GM21717 (cell line): ENCODE data around the gene PIGB.
"Not testable (repeated sequence)": the region's sequence is repeated elsewhere in the genome, so short reads cannot be mapped to it uniquely, and the experiment has no call there.

Experiments used
- ATAC-seq: cut with Tn5 transposase; IDR thresholded peaks from one replicate; pipeline ENCODE4 v1.9.1; 2021; ENCODE audit warnings: mild to moderate bottlenecking, moderate library complexity; ENCODE audit not compliant: unreplicated experiment

The PIGB gene

GRCh38 chr15:55297315-55297714 lies 21.7 kb upstream of the PIGB start:
- no peak for ATAC-seq

- not testable (repeated sequence) for ATAC-seq
These were observed 16.2 kb upstream of the PIGB start for GRCh38 chr15:55302801-55303200.

- ATAC-seq = no peak
These were observed 665 bp downstream of the PIGB start for GRCh38 chr15:55319537-55320237.

GRCh38 chr15:55320238-55320550 lies 1.2 kb downstream of the PIGB start:
- no peak for ATAC-seq

GRCh38 chr15:55320963-55321362 lies 1.9 kb downstream of the PIGB start:
- no peak for ATAC-seq

- ATAC-seq = no peak
These were observed 3.4 kb downstream of the PIGB start for GRCh38 chr15:55322467-55322866.

- ATAC-seq = no peak
These were observed 8.4 kb downstream of the PIGB start for GRCh38 chr15:55327387-55327786.

- ATAC-seq = no peak
These were observed 15.3 kb downstream of the PIGB start for GRCh38 chr15:55334371-55334770.

- ATAC-seq = no peak
These were observed 16.0 kb downstream of the PIGB start for GRCh38 chr15:55334997-55335396.

- no peak for ATAC-seq
These were observed 18.1 kb downstream of the PIGB start for GRCh38 chr15:55337160-55337559.

GRCh38 chr15:55343168-55343567 lies 24.1 kb downstream of the PIGB start:
- ATAC-seq = no peak

GRCh38 chr15:55344206-55344605 lies 25.2 kb downstream of the PIGB start:
- ATAC-seq = no peak

GRCh38 chr15:55348281-55348778 lies 29.3 kb downstream of the PIGB start:
- no peak for ATAC-seq

GRCh38 chr15:55349282-55349681 lies 30.3 kb downstream of the PIGB start:
- ATAC-seq = no peak

GRCh38 chr15:55353025-55353424 lies 34.0 kb downstream of the PIGB start:
- no peak for ATAC-seq

GRCh38 chr15:55356985-55357585 lies 38.1 kb downstream of the PIGB start:
- ATAC-seq = no peak

GRCh38 chr15:55357774-55358173 lies 38.8 kb downstream of the PIGB start:
- ATAC-seq = no peak

- ATAC-seq = no peak
These were observed 39.4 kb downstream of the PIGB start for GRCh38 chr15:55358471-55358870.

- no peak for ATAC-seq
These were observed 41.2 kb downstream of the PIGB start for GRCh38 chr15:55360256-55360655.

GRCh38 chr15:55361048-55361447 lies 42.0 kb downstream of the PIGB start:
- ATAC-seq = no peak

- ATAC-seq = no peak
These were observed 43.6 kb downstream of the PIGB start for GRCh38 chr15:55362641-55363040.

- ATAC-seq = no peak
These were observed 48.0 kb downstream of the PIGB start for GRCh38 chr15:55366981-55367380.
